Measurements from ENCODE around the gene ADPRHL1. TPM values are rescaled to one million over a fixed set of nuclear protein-coding genes. Genes with fewer than 3 reads are reported as not detected.
"Not testable (repeated sequence)": the region's sequence is repeated elsewhere in the genome, so short reads cannot be mapped to it uniquely, and the experiment has no call there.

The ADPRHL1 gene
- polyA plus RNA-seq, 1 donor (not counting 4 experiments of a cell fraction or from before 2014, with no cell fraction given), result 1.2 TPM

DNA sequence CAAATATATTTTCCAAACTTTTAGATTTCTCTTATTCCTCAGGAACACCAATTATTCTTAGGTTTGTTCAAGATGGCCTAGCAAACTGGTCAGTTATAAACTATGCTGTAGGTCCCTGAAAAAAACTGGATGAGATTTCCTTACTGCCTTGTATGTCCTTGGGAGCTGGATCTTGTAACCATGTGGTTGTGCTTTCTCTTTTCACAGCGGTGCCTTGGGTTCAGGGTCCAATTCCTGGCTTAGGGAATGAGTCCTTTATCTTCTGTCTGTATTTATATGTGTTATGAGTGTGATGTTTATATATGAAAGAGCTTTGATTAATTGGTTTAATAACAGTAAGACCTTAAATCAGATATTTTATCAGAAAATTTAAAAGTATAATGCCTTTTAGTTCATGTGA, 65.9 kb downstream of the ADPRHL1 start:
- H3K9me1 ChIP-seq (ENCODE audit: control insufficient read depth, extremely low read depth, insufficient read depth, low read length), result no peaks in the 10 kb centered on the region
- dilution Hi-C loops (cut with MboI; ENCODE audit: extremely low pct_ligation_motif_present, low sequenced_read_pairs), result no loop called here
- no peak overlapping the region for H3K9ac ChIP-seq (ENCODE audit: control insufficient read depth, extremely low read depth, insufficient read depth, low read length)
- no peak overlapping the region for H3K4me3 ChIP-seq (ENCODE audit: control insufficient read depth in 2 of 3, extremely low read depth in 1 of 3, insufficient read depth in 2 of 3, low read depth in 1 of 3, low read length in 3 of 3)
- FAIRE-seq, result no peak
- no peaks in the 10 kb centered on the region for H3K27me3 ChIP-seq (ENCODE audit: control insufficient read depth, extremely low read depth, insufficient read depth, low read length)
- H4K20me1 ChIP-seq (ENCODE audit: control insufficient read depth, extremely low read depth, insufficient read depth, low read length), result no peaks in the 10 kb centered on the region
- H3K27ac ChIP-seq (ENCODE audit: control insufficient read depth, insufficient read depth, low read length), result no peak overlapping the region
- TF ChIP-seq, protein P1, sequence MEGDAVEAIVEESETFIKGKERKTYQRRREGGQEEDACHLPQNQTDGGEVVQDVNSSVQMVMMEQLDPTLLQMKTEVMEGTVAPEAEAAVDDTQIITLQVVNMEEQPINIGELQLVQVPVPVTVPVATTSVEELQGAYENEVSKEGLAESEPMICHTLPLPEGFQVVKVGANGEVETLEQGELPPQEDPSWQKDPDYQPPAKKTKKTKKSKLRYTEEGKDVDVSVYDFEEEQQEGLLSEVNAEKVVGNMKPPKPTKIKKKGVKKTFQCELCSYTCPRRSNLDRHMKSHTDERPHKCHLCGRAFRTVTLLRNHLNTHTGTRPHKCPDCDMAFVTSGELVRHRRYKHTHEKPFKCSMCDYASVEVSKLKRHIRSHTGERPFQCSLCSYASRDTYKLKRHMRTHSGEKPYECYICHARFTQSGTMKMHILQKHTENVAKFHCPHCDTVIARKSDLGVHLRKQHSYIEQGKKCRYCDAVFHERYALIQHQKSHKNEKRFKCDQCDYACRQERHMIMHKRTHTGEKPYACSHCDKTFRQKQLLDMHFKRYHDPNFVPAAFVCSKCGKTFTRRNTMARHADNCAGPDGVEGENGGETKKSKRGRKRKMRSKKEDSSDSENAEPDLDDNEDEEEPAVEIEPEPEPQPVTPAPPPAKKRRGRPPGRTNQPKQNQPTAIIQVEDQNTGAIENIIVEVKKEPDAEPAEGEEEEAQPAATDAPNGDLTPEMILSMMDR (optimal IDR thresholded peaks at IDR 0.05 in 1 of 3, IDR thresholded peaks at IDR 0.05 in 1 of 3, conservative IDR thresholded peaks at IDR 0.05 in 1 of 3; ENCODE audit: extremely low read depth in 1 of 3, insufficient read depth in 2 of 3, low read length in 3 of 3), result no peak
- no peak for TF ChIP-seq EZH2 (IDR thresholded peaks at IDR 0.05; ENCODE audit: low read length)
- H3K36me3 ChIP-seq (ENCODE audit: control insufficient read depth in 2 of 2, extremely low read depth in 1 of 2, insufficient read depth in 2 of 2, low read length in 2 of 2), result no peaks in the 10 kb centered on the region
- no peaks in the 10 kb centered on the region for H3K79me2 ChIP-seq (ENCODE audit: control insufficient read depth, insufficient read depth, low read length)
- H3K9me3 ChIP-seq (ENCODE audit: control insufficient read depth, low read depth, low read length), result no peaks in the 10 kb centered on the region
- H3K4me1 ChIP-seq (ENCODE audit: control insufficient read depth, extremely low read depth, insufficient read depth, low read length), result no peaks in the 10 kb centered on the region
- DNase-seq (ENCODE audit: low read depth, low spot score), result no peak
- H3K4me2 ChIP-seq (ENCODE audit: control insufficient read depth, extremely low read depth, insufficient read depth, low read depth, low read length), result no peak overlapping the region
- no peak overlapping the region for H2AFZ ChIP-seq (ENCODE audit: control insufficient read depth, low read length)

DNA sequence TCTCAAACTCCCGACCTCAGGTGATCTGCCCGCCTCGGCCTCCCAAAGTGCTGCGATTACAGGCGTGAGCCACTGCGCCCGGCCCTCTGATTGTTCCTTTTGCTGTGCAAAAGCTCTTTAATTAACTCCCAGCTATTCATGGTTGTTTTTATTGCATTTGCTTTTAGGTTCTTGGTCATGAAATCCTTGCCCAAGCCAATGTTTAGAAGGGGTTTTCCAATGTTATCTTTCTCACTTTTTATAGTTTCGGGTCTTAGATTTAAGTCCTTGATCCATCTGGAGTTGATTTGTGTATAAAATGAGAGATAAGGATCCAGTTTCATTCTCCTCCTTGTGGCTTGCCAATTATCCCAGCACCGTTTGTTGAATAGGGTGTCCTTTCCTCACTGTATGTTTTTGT, 70.2 kb downstream of the ADPRHL1 start:
- Histone ChIP-seq H3K4me2 (ENCODE audit: control insufficient read depth, extremely low read depth, insufficient read depth, low read depth, low read length) (no peak overlapping the region), H3K79me2 (ENCODE audit: control insufficient read depth, insufficient read depth, low read length) (no peaks in the 10 kb centered on the region), H3K4me3 (ENCODE audit: control insufficient read depth in 2 of 3, extremely low read depth in 1 of 3, insufficient read depth in 2 of 3, low read depth in 1 of 3, low read length in 3 of 3) (no peak overlapping the region), H3K9me3 (ENCODE audit: control insufficient read depth, low read depth, low read length) (no peaks in the 10 kb centered on the region), H3K36me3 (ENCODE audit: control insufficient read depth in 2 of 2, extremely low read depth in 1 of 2, insufficient read depth in 2 of 2, low read length in 2 of 2) (no peaks in the 10 kb centered on the region), H3K4me1 (ENCODE audit: control insufficient read depth, extremely low read depth, insufficient read depth, low read length) (no peaks in the 10 kb centered on the region), H3K9me1 (ENCODE audit: control insufficient read depth, extremely low read depth, insufficient read depth, low read length) (no peaks in the 10 kb centered on the region), H3K9ac (ENCODE audit: control insufficient read depth, extremely low read depth, insufficient read depth, low read length) (no peak overlapping the region), H4K20me1 (ENCODE audit: control insufficient read depth, extremely low read depth, insufficient read depth, low read length) (no peaks in the 10 kb centered on the region), H2AFZ (ENCODE audit: control insufficient read depth, low read length) (no peak overlapping the region), H3K27me3 (ENCODE audit: control insufficient read depth, extremely low read depth, insufficient read depth, low read length) (no peaks in the 10 kb centered on the region), H3K27ac (ENCODE audit: control insufficient read depth, insufficient read depth, low read length) (no peak overlapping the region)
- no peak for TF ChIP-seq EZH2 (IDR thresholded peaks at IDR 0.05; ENCODE audit: low read length)
- TF ChIP-seq, protein P1 (optimal IDR thresholded peaks at IDR 0.05 in 1 of 3, IDR thresholded peaks at IDR 0.05 in 1 of 3, conservative IDR thresholded peaks at IDR 0.05 in 1 of 3; ENCODE audit: extremely low read depth in 1 of 3, insufficient read depth in 2 of 3, low read length in 3 of 3), result no peak
- no peak for DNase-seq (ENCODE audit: low read depth, low spot score)
- dilution Hi-C loops (cut with MboI; ENCODE audit: extremely low pct_ligation_motif_present, low sequenced_read_pairs), result no loop called here
- no peak for FAIRE-seq

DNA sequence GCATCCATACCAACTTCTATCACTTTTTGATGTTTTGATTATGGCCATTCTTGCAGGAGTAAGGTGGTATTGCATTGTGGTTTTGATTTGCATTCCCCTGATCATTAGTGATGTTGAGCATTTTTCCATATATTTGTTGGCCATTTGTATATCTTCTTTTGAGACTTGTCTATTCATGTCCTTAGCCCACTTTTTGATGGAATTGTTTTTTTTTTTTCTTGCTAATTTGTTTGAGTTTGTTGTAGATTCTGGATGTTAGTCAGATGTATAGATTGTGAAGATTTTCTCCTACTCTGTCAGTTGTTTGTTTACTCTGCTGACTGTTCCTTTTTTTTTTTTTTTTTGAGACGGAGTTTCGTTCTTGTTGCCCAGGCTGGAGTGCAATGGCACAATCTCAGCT, 70.7 kb downstream of the ADPRHL1 start:
- H4K20me1 ChIP-seq (ENCODE audit: control insufficient read depth, extremely low read depth, insufficient read depth, low read length); H3K4me1 ChIP-seq (ENCODE audit: control insufficient read depth, extremely low read depth, insufficient read depth, low read length); H3K27ac ChIP-seq (ENCODE audit: control insufficient read depth, insufficient read depth, low read length); dilution Hi-C loops (cut with MboI; ENCODE audit: extremely low pct_ligation_motif_present, low sequenced_read_pairs); H3K4me3 ChIP-seq (ENCODE audit: control insufficient read depth in 2 of 3, extremely low read depth in 1 of 3, insufficient read depth in 2 of 3, low read depth in 1 of 3, low read length in 3 of 3); H3K27me3 ChIP-seq (ENCODE audit: control insufficient read depth, extremely low read depth, insufficient read depth, low read length); DNase-seq (ENCODE audit: low read depth, low spot score); H3K4me2 ChIP-seq (ENCODE audit: control insufficient read depth, extremely low read depth, insufficient read depth, low read depth, low read length); FAIRE-seq; H3K36me3 ChIP-seq (ENCODE audit: control insufficient read depth in 2 of 2, extremely low read depth in 1 of 2, insufficient read depth in 2 of 2, low read length in 2 of 2); H3K9me3 ChIP-seq (ENCODE audit: control insufficient read depth, low read depth, low read length); H3K9me1 ChIP-seq (ENCODE audit: control insufficient read depth, extremely low read depth, insufficient read depth, low read length); H2AFZ ChIP-seq (ENCODE audit: control insufficient read depth, low read length); H3K79me2 ChIP-seq (ENCODE audit: control insufficient read depth, insufficient read depth, low read length); H3K9ac ChIP-seq (ENCODE audit: control insufficient read depth, extremely low read depth, insufficient read depth, low read length): not testable (repeated sequence)

Data from keratinocyte (primary cell).